IMR-90 (cell line): ENCODE measurements around the gene LRRC70. TPM values are rescaled to one million over a fixed set of nuclear protein-coding genes. Genes with fewer than 3 reads are reported as not detected.

Source experiments
- ATAC-seq: fragments of 200-7000 bp; cut with Tn5 transposase; 2 replicates; pipeline ENCODE4 v1.9.1; 2020; ENCODE audit warnings: low read depth, mild to moderate bottlenecking, moderate library complexity
- BruUV-seq: library from RNA; stranded (reverse); fragments of 400-500 nt; replicated peaks from 2 replicates; lab custom pipeline; 2021; lab: Mats Ljungman, UMichigan
- CTCF ChIA-PET: fragments of 300-600 bp; formaldehyde crosslinking; extraction: SDS; loops from one replicate; lab custom pipeline; 2021; ENCODE audit warnings: antibody characterized with exemption; lab: Yijun Ruan, JAX
- POLR2A ChIA-PET: fragments of 300-600 bp; sonication (Branson Sonifier 250); formaldehyde crosslinking; loops from one replicate; lab custom pipeline; 2022; ENCODE audit warnings: antibody characterized with exemption; ENCODE audit not compliant: unreplicated experiment; lab: Charles Lee
- DNase-seq: peaks from one replicate; pipeline ENCODE4 v3.0.0; 2013
- H2AFZ ChIP-seq: replicated peaks from 2 replicates; pipeline ENCODE3; 2013; ENCODE audit warnings: low read length, mild to moderate bottlenecking; ENCODE audit not compliant: poor library complexity
- H2AK5ac ChIP-seq: 2 replicates; pipeline ENCODE4 v1.6.1; 2013; ENCODE audit warnings: low read depth, low read length, inconsistent platforms
- H2AK9ac ChIP-seq: replicated peaks from 2 replicates; pipeline ENCODE3; 2013; ENCODE audit warnings: mild to moderate bottlenecking, low read depth, low read length, moderate library complexity; ENCODE audit not compliant: poor library complexity
- H2BK120ac ChIP-seq: 2 replicates; pipeline ENCODE4 v1.6.1; 2013; ENCODE audit warnings: low read depth, low read length, inconsistent platforms
- H2BK15ac ChIP-seq: 3 replicates; pipeline ENCODE4 v1.6.1; 2013; ENCODE audit warnings: low read depth, low read length, inconsistent platforms
- H2BK20ac ChIP-seq: 2 replicates; pipeline ENCODE4 v1.6.1; 2013; ENCODE audit warnings: low read depth, mild to moderate bottlenecking, inconsistent platforms, low read length, moderate library complexity
- H2BK5ac ChIP-seq: 2 replicates; pipeline ENCODE4 v1.6.1; 2013; ENCODE audit warnings: mild to moderate bottlenecking, low read depth, low read length, inconsistent platforms; ENCODE audit not compliant: poor library complexity, severe bottlenecking
- H3K14ac ChIP-seq: replicated peaks from 2 replicates; pipeline ENCODE4 v1.6.1; 2013; ENCODE audit warnings: low read depth, low read length, inconsistent platforms
- H3K18ac ChIP-seq: 2 replicates; pipeline ENCODE4 v1.6.1; 2013; ENCODE audit warnings: low read depth, low read length, control low read depth
- H3K23ac ChIP-seq: 2 replicates; pipeline ENCODE4 v1.6.1; 2013; ENCODE audit warnings: low read depth, low read length, inconsistent platforms
- H3K27ac ChIP-seq: 2 replicates; pipeline ENCODE4 v1.5.1; 2013; ENCODE audit warnings: mild to moderate bottlenecking, control low read depth, low read length; ENCODE audit not compliant: insufficient read depth
- H3K27me3 ChIP-seq: 2 replicates; pipeline ENCODE4 v1.6.1; 2013; ENCODE audit warnings: low read length; ENCODE audit not compliant: control insufficient read depth, insufficient read depth
- H3K36me3 ChIP-seq: 2 replicates; pipeline ENCODE4 v1.6.1; 2013; ENCODE audit warnings: low read length, mixed read lengths; ENCODE audit not compliant: control insufficient read depth, insufficient read depth
- H3K4ac ChIP-seq: 2 replicates; pipeline ENCODE4 v1.6.1; 2013; ENCODE audit warnings: low read depth, low read length, inconsistent platforms
- H3K4me1 ChIP-seq: 2 replicates; pipeline ENCODE4 v1.6.1; 2013; ENCODE audit warnings: low read length, mixed read lengths; ENCODE audit not compliant: control insufficient read depth, insufficient read depth
- H3K4me2 ChIP-seq: 2 replicates; pipeline ENCODE4 v1.6.1; 2013; ENCODE audit warnings: low read depth, mild to moderate bottlenecking, control low read depth, low read length, moderate library complexity
- H3K4me3 ChIP-seq: 2 replicates; pipeline ENCODE4 v1.5.1; 2013; ENCODE audit warnings: low read depth, mild to moderate bottlenecking, control low read depth, low read length, moderate library complexity; ENCODE audit not compliant: insufficient read depth
- H3K56ac ChIP-seq: 2 replicates; pipeline ENCODE4 v1.6.1; 2013; ENCODE audit warnings: low read length, inconsistent platforms; ENCODE audit not compliant: insufficient read depth; ENCODE audit errors: extremely low read depth
- H3K79me1 ChIP-seq, 2 experiments: 2 replicates each; pipeline ENCODE4 v1.6.1; 2013; ENCODE audit warnings: low read length in 2 of 2, inconsistent platforms in 1 of 2, low read depth in 1 of 2
- H3K9ac ChIP-seq: 2 replicates; pipeline ENCODE4 v1.6.1; 2013; ENCODE audit warnings: low read depth, low read length, control low read depth
- H3K9me1 ChIP-seq: 2 replicates; pipeline ENCODE4 v1.6.1; 2013; ENCODE audit warnings: low read length, inconsistent platforms; ENCODE audit not compliant: insufficient read depth
- H3K9me3 ChIP-seq: 2 replicates; pipeline ENCODE4 v1.6.1; 2013; ENCODE audit warnings: low read length; ENCODE audit not compliant: control insufficient read depth, insufficient read depth
- H4K20me1 ChIP-seq: 2 replicates; pipeline ENCODE4 v1.6.1; 2013; ENCODE audit warnings: low read length, inconsistent platforms; ENCODE audit not compliant: insufficient read depth
- H4K5ac ChIP-seq: 2 replicates; pipeline ENCODE4 v1.6.1; 2013; ENCODE audit warnings: mild to moderate bottlenecking, low read depth, low read length, control low read depth
- H4K8ac ChIP-seq, 2 experiments: 2 replicates each; pipeline ENCODE4 v1.6.1; 2013; ENCODE audit warnings: low read depth in 2 of 2, low read length in 2 of 2, control low read depth in 1 of 2, inconsistent platforms in 1 of 2
- H4K91ac ChIP-seq: 2 replicates; pipeline ENCODE4 v1.6.1; 2013; ENCODE audit warnings: low read depth, low read length, inconsistent platforms; ENCODE audit not compliant: insufficient read depth
- BHLHE40 ChIP-seq: fragments of 150-350 bp; IDR thresholded peaks from 2 replicates; pipeline ENCODE4 v1.6.1; 2016; ENCODE audit warnings: mild to moderate bottlenecking, low read depth, low read length
- CHD1 ChIP-seq: IDR thresholded peaks from 2 replicates; pipeline ENCODE4 v1.6.1; 2012; ENCODE audit warnings: low read depth, low read length, improper control_type of control experiment
- FOS ChIP-seq: fragments of 150-350 bp; IDR thresholded peaks from 2 replicates; pipeline ENCODE4 v1.6.1; 2016; ENCODE audit warnings: low read depth, low read length
- MAFK ChIP-seq: IDR thresholded peaks from 2 replicates; pipeline ENCODE4 v1.6.1; 2012; ENCODE audit warnings: low read depth, low read length, improper control_type of control experiment
- MXI1 ChIP-seq: IDR thresholded peaks from 2 replicates; pipeline ENCODE4 v1.6.1; 2012; ENCODE audit warnings: low read depth, mild to moderate bottlenecking, low read length, moderate library complexity, borderline replicate concordance
- NFE2L2 ChIP-seq: fragments of 150-350 bp; IDR thresholded peaks from 2 replicates; pipeline ENCODE4 v1.6.1; 2016; ENCODE audit warnings: low read depth, mild to moderate bottlenecking, low read length
- POLR2A ChIP-seq: IDR thresholded peaks from 2 replicates; pipeline ENCODE4 v1.6.1; 2012; ENCODE audit warnings: mild to moderate bottlenecking, low read depth, low read length
- RCOR1 ChIP-seq: IDR thresholded peaks from 2 replicates; pipeline ENCODE4 v1.6.1; 2012; ENCODE audit warnings: mild to moderate bottlenecking, low read length, improper control_type of control experiment; ENCODE audit not compliant: insufficient replicate concordance
- RFX5 ChIP-seq: IDR thresholded peaks from 2 replicates; pipeline ENCODE4 v1.8.0; 2012; ENCODE audit warnings: low read depth, mild to moderate bottlenecking, low read length, moderate library complexity
- USF2 ChIP-seq: fragments of 150-350 bp; IDR thresholded peaks from 2 replicates; pipeline ENCODE4 v1.6.1; 2017; ENCODE audit warnings: mild to moderate bottlenecking, antibody characterized with exemption, low read length, low read depth
- WGBS, 2 experiments: methylation state at CpG; one replicate each; pipeline versions ENCODE4 v1.1.5 to v1.1.7; 2013; ENCODE audit warnings: missing lambda C conversion rate in 2 of 2; ENCODE audit not compliant: insufficient read length in 1 of 2; ENCODE audit errors: extremely low coverage in 2 of 2; 5-methylcytosine and 5-hydroxymethylcytosine counted together
- dilution Hi-C: fragments of 300-500 bp; cut with HindIII; formaldehyde crosslinking; loops from one replicate; pipeline ENCODE4 v1.14.3; 2018; ENCODE audit warnings: low sequenced_read_pairs; ENCODE audit not compliant: unreplicated experiment
- in situ Hi-C: fragments of 300-500 bp; cut with MboI; formaldehyde crosslinking; loops from 3 replicates; pipeline ENCODE4 v1.14.3; 2019; ENCODE audit warnings: low sequenced_read_pairs, inconsistent platforms, mixed read lengths
- intact Hi-C: fragments of 100-400 bp; cut with micrococcal nuclease; formaldehyde crosslinking; loops from 2 replicates; pipeline ENCODE4 v1.10.0; 2022
- polyA plus RNA-seq, 3 experiments: library from polyadenylated mRNA; depleted of rRNA; stranded (reverse); fragments of >200 nt; gene quantifications; 2 replicates each; pipeline ENCODE4 v1.2.3, GENCODE V29; 2012; ENCODE audit warnings: low replicate concordance in 1 of 3
- total RNA-seq: library from RNA; depleted of rRNA; stranded (reverse); fragments of >200 nt; gene quantifications from 2 replicates; pipeline ENCODE4 v1.2.3, GENCODE V29; 2012
- TF ChIP-seq, protein P1 (sequence below): conservative IDR thresholded peaks from 2 replicates; pipeline ENCODE4 v1.5.1; 2012; ENCODE audit warnings: mild to moderate bottlenecking, low read depth, low read length, improper control_type of control experiment

The LRRC70 gene
- total and polyA plus RNA-seq, 2 of the 4 experiments (the other 2 are of a cell fraction) = 0.19 to 0.36 TPM

- H3K4me1 ChIP-seq = no peaks in the 10 kb centered on the region
- H3K9me1 ChIP-seq = no peaks in the 10 kb centered on the region
- TF ChIP-seq MXI1 (no peak), NFE2L2 (no peak), POLR2A (no peak), USF2 (no peak), RCOR1 (no peak), BHLHE40 (no peak), RFX5 (no peak), FOS (no peak), MAFK (no peak), CHD1 (no peak)
- TF ChIP-seq, protein P1, sequence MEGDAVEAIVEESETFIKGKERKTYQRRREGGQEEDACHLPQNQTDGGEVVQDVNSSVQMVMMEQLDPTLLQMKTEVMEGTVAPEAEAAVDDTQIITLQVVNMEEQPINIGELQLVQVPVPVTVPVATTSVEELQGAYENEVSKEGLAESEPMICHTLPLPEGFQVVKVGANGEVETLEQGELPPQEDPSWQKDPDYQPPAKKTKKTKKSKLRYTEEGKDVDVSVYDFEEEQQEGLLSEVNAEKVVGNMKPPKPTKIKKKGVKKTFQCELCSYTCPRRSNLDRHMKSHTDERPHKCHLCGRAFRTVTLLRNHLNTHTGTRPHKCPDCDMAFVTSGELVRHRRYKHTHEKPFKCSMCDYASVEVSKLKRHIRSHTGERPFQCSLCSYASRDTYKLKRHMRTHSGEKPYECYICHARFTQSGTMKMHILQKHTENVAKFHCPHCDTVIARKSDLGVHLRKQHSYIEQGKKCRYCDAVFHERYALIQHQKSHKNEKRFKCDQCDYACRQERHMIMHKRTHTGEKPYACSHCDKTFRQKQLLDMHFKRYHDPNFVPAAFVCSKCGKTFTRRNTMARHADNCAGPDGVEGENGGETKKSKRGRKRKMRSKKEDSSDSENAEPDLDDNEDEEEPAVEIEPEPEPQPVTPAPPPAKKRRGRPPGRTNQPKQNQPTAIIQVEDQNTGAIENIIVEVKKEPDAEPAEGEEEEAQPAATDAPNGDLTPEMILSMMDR = no peak
- no TSS peak for BruUV-seq
- H3K9me3 ChIP-seq = no peaks in the 10 kb centered on the region
- no peaks in the 10 kb centered on the region; a peak in 1 of 4 replicates for H3K79me1 ChIP-seq
- intact Hi-C loops = no loop called here
- no peak overlapping the region for H3K4me2 ChIP-seq
- no peak overlapping the region for H2BK5ac ChIP-seq
- H4K5ac ChIP-seq = no peak overlapping the region
- H3K18ac ChIP-seq = no peak overlapping the region
- ChIA-PET POLR2A (no interaction called here), CTCF (no interaction called here)
- dilution Hi-C loops = no loop called here
- H2BK15ac ChIP-seq = no peak overlapping the region
- no peak overlapping the region for H3K9ac ChIP-seq
- H4K8ac ChIP-seq = no peak overlapping the region
- in situ Hi-C loops = no loop called here
- H3K56ac ChIP-seq = no peak overlapping the region
- H2AK5ac ChIP-seq = no peak overlapping the region
- no peak overlapping the region for H3K14ac ChIP-seq
- H4K20me1 ChIP-seq = no peaks in the 10 kb centered on the region
- no peak overlapping the region for H3K27ac ChIP-seq
- no peak overlapping the region for H3K23ac ChIP-seq
- no CpG with 5 or more reads among the region's 1 CpG for WGBS, 2 experiments
- H2AK9ac ChIP-seq = no peak overlapping the region
- ATAC-seq = no peak
- H3K4ac ChIP-seq = no peak overlapping the region
- H3K27me3 ChIP-seq = no peaks in the 10 kb centered on the region
- no peak overlapping the region for H2BK120ac ChIP-seq
- peaks cover 1% of the 10 kb centered on the region; the same call in 1 of the 2 replicates for H3K36me3 ChIP-seq
- no peak overlapping the region for H2AFZ ChIP-seq
- no peak overlapping the region for H3K4me3 ChIP-seq
- DNase-seq = no peak
- H4K91ac ChIP-seq = no peak overlapping the region
- H2BK20ac ChIP-seq = no peak overlapping the region
Measured at GRCh38 chr5:62577488-62577887, 1.1 kb upstream of the LRRC70 start.
